HG03558 (cell line): ENCODE data around the gene HNRNPR.
"Not testable (repeated sequence)": the region's sequence is repeated elsewhere in the genome, so short reads cannot be mapped to it uniquely, and the experiment has no call there.

Experiments
- ATAC-seq: cut with Tn5 transposase; IDR thresholded peaks from one replicate; pipeline ENCODE4 v1.9.1; 2021; ENCODE audit warnings: moderate number of reproducible peaks; ENCODE audit not compliant: unreplicated experiment; ENCODE audit errors: extremely low read depth

HNRNPR gene

DNA sequence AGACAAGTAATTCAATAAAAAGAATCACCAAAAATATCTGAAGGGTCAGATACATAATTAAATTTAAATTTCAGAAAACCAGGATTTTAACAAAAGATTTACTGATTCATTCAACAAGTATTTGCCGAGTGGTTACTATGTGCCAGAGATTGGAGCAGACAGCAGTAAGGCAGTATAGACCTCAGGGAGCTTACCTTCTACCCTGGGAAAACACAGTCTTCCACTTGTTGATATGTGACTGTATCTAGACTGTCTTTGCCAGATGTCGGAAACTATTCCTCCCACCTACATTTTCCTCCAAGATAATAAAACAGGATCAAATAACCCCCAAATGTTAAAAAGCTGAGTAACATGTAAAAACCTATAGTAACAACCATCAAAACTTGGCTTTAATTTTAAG, 6.2 kb downstream of the HNRNPR start:
- ATAC-seq = no peak

DNA sequence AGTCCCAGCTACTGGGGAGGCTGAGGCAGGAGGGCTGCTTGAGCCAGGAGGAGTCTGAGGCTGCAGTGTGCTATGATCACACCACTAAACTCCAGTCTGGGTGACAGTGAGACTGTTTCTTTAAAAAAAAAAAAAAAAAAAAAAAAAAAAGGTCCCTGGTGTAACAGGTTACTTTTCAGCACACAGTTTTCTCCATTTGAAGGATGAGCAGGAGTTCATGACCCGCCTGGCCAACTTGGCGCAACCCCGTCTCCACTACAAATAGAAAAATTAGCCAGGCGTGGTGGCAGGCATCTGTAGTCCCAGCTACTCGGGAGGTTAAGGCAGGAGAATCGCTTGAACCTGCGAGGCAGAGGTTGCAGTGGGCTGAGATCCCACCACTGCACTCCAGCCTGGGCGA, 12.4 kb downstream of the HNRNPR start:
- no peak for ATAC-seq

DNA sequence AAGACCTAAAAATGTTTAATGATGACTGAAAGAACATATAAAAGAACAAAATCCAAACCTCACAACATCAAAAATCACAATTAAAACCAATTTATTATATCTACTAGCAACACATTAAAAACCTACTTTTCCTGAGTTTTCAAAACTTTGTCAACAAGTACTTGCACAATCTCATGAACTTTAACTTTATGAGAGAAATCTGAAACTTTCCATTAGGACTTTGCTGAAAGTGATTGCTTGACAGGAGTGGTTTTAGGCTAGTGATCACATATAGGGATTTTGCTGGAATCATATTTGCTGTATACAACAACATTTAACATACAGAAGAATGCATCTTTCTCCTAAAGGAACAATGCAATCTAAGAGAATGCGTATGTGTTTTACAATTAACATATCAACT, 13.2 kb downstream of the HNRNPR start:
- no peak for ATAC-seq

DNA sequence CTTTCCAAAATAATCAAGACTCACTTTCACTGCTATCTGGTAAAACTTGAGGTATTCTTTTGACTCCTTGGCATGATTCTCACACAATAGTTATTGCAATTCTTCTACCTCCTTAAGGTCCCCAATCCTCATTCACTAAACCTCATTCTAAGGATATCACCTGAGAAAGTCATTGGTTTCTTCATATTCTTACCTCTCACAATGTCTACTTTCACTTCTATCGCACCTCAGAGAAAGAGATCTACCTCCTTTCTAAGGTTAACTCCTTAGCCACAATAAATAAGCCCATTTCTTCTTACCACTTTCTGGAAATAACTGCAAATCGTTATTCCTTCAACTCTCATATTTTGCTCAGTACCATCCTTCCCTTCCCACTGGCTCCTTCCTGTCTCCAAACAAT, 18.7 kb downstream of the HNRNPR start:
- ATAC-seq = no peak

DNA sequence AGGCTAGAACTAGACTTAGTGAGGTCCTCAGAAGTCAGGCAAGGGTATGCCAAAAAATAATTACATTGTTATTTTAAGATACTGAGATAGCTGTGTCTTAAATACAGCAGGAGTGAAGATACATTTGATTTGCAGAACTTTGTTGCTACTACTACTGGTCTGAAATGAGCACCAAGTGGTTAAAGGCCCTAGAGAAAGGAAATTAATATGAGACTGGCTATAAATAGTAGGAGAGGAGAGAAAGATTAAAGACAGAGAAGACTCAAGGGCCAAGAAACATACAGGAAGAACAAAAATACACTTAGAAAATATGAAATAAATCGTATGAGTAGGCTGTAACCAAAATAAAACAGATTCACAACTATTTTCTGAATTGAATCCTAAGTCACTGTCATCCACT, 21.3 kb downstream of the HNRNPR start:
- ATAC-seq = no peak

DNA sequence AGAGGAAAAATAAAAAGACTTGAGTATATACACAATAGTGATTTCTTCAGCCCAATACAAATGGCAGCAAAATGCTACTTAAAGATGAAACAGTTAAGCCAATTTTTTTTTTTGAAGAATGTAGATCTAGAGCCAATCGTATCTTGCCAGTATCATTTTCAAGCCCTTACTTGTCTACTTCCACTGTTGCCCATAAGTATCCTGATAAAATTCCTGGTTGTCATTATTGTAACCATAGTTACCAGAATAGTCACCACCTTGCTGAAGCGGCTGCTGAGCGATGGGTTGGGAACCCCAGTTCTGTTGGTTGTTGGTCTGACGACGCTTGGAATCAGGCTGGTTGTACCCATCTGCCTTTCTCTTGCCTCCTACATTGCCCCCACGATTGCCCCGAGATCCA, 33.8 kb downstream of the HNRNPR start:
- not testable (repeated sequence) for ATAC-seq

DNA sequence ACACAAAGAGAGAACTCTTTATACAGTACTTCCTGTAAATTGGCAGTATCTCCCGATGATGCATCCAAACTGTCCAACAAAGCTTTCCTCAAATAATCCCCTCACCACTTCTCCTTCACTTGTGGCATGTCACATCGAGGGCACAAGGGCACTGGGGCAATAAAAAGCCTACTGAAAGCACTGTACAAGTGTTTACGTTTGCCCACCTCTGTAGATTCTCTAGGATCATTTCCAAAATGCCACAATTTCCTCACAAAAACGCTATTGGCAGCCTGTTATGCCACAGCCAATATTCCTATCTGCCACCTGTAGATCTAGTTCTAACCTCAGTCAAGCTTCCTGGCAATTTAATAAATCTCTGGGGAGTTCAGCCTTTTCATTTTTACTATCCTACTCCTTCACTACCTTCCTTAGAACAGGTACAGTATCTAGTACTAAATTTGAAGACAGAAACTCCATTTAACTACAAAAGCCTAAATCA, 39.9 kb downstream of the HNRNPR start:
- no peak for ATAC-seq

DNA sequence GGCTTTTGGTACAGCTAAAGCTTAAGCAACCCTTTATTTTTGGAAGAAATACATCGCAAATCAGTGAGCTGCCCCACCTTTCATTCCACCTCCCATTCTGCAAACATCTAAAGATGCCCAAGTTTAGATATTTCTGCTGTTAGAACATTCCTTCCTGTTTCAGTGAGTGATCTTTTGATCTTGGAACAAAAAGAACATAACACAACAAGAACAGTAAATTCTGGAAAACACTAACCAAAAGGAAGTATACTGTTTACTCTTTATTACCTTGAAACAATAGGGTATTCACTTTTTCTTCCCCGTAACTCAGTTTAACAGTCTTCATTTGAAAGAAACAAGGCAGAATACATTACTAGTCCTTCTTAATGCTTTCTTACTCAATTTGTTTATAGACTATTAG, 40.6 kb downstream of the HNRNPR start:
- no peak for ATAC-seq

DNA sequence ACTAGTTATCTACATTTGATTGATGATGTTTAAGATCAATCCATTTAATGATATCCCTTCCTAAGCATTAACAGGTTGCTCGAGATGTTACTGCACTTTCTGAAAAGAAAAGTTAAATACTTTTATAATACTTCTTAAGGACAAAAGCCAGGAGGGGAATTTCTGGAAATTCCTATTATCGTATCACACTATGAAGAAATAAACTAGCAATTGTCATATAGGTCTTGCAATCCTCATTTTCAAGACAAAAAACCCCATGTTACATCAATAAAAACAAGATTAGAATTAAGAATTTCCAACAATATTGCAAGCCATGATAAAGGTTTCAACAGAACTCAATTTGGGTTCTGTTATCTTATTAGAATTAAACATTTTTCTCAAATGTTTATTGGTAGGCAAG, 47.2 kb downstream of the HNRNPR start:
- no peak for ATAC-seq

DNA sequence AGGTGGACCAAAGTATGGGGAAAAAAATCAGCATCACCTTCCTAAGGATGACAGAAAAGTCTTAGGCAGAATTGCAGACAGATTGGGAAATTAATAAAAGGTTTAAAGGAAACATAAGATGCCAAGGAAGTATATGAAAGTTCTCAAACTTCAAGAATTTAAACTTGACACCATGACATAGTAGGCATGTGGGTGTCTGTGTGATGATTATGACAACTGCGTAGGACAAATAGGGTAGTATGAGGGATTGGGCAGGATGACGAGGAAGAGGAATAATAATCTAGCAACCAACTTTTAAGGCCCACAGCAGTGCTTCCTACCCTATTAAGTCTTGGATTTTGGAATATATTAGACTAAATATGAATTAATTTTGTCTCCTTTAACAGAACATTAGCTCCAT, 52.4 kb downstream of the HNRNPR start:
- ATAC-seq = no peak

DNA sequence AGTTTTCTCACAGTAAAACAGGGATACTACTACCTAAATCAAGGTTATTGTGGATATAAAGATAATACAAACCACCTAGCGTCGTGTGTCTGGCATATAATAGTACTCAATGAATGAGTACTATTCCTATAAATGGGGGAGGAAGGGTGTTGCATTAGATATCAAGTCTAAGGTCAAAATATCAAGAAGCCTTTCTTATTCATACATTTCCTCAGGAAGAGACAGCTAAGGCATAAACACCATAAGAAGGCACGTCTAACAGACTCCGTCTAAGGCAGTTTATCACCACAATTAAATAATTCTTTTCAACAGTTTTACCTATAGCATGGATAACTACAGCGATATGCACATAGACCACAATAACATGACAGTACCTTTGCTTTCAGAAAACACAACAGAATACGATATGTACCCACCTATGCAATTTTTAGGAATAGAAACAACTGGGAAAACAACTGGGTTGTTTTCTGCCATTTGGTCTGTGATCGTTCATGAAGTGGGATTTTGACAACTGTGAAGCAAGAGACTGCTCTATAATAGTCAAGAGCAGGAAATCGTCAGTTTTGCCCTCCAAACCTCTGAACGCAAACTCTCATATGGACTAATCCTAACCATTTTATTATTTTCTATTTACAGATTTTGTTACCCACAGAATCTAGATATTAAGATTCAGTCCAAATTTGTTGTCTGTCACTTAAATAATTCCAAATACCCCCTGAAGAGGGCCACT, 53.1 kb downstream of the HNRNPR start:
- ATAC-seq = no peak

DNA sequence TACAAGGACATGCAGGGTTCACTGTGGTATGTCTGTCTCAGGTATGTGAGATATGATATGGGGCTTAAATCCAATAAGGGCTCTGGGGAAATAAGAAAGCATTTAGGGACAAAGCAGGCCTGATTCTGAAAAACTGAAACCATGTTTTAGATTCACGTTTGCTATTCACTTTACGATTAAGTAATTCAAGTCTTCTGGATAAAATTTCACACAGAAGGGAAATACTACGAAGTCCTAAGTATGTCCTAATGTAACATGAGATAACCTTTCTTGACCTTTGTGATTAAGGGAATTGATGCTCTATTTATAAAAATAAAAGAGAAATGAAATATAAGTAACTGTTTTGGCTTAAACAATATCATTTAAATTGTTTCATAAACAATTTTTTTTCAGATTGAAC, 55.4 kb downstream of the HNRNPR start:
- ATAC-seq = no peak

DNA sequence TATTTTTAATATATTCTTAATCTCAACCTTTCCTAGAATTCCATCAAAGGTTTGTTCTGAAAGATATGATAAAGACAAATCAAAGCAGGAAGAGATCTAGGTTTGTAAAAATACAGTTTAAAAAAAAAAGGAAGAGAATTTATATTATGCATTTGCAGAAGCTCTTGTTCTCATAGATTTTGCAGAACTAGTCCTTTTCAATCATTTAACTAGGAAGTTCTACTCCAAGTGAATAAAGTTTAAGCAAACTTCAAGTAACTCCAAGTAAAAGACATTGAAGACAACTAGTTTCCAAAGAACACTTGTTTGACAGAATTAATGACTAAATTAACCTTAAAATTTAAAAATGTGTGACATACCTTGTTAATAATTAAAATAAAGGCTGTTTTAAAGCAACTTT, 55.9 kb downstream of the HNRNPR start:
- no peak for ATAC-seq

DNA sequence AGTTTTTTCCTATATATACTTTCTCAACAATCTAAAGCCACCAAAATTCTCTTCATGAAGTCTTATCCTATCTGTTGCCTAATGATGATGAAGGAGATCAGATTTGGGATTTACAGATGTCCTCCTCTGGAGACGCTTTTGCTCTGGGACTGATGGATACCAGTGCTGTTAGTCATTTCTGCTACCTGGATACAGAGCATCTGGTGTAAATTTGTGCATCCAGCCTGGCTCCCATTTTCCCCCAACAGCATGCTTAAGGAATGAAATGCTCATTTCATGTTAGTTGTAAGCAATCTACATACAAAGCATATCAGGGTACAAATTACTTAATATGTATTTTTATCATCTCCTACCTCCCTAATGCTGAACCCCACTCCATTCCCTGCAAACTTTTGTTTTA, 57.7 kb downstream of the HNRNPR start:
- ATAC-seq = no peak

DNA sequence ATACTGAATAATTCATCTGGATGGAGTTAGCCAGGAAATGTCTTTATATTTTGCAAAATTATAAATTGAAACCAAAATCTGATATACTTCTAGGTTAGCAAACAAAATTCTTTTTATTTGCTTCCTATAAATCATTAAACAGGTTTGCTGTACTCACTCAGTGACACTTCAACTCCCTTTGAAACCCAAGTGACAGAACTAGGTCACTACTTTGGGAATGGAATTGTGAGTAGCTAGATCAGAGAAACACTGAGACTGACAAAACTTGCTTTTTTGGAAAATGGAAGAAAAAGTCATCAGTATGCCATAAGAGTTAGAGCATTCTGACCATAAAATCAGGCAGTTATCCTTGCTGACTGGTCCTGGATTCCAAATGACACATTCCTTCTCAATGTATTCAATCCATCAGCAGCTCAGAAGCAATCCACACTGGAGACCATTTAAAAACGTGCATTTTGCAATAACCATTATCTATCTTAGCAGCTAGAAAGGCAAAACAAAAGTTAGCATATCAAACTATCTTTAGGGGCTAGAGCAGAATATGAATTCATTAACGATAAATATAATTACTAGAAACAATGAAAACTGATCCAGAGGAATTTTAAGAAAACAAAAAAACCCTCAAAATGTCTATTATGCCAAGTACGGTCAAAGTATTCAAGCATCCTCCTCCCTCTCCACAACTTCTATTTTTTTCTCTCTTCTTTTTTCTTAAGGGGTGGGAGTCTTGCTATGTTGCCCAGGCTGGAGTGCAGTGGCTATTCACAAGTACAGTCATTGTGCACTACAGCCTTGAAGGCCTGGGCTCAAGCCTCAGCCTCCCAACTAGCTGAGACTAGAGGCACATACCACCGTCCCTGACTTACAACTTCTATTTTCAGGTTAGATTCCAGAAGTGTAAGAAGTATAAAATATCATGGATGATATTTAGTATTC, 60.1 kb downstream of the HNRNPR start:
- ATAC-seq = no peak

DNA sequence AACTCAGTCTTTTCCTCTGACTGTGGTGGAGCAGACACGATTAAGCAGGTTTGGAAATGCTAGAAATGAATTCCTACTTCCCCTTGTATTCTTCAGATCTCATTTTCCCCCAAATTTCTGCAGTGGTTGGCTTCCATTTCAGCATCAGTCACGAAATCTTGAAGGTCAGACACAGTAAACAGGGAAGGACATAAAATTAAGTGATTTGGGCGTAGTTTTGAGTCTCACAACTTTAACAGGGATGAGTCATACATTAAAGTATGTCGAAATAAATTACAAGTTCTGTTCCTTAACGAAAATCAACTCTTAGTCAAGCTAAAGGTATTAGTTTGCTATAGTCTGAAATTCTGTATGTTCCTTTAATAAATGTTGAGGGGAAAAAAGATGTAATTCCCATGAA, 61.1 kb downstream of the HNRNPR start:
- no peak for ATAC-seq

DNA sequence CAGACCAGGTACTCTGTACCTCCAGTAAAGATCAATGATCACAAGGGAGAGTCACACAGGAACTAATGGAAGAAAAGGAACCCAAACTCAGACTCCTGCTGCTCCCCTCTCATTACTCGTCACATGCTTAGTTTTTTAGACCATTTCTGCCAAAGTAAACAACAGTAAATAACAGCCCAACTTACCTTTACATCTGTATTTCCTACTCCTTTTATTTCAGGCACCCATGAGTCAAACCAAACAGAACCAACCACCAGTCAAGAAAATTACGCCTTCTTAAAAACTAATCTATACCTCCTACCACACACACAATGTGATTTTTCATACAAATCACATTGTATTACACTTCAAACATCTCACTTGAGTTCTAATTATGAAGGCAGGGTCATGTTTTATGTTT, 65.4 kb downstream of the HNRNPR start:
- ATAC-seq = no peak

DNA sequence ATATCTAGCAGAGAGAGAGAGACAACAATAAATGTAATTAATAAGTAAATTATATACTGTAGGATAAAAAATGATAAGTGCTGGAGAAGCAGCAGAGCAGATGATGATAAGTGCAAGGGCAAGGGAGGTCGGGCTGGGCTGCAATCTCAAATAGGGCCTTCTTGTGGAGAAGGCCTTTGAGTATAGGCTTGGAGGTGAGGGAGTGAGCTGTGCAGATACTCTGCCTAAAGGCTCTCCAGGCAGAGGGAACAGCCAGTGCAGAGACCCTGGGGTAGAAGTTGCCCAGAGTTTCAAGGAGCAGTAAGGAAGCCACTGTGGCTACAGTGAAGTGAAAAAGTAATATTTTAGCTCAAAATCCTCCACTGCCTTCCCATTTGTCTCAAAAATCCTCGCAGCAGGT, 67.6 kb downstream of the HNRNPR start:
- ATAC-seq = no peak

DNA sequence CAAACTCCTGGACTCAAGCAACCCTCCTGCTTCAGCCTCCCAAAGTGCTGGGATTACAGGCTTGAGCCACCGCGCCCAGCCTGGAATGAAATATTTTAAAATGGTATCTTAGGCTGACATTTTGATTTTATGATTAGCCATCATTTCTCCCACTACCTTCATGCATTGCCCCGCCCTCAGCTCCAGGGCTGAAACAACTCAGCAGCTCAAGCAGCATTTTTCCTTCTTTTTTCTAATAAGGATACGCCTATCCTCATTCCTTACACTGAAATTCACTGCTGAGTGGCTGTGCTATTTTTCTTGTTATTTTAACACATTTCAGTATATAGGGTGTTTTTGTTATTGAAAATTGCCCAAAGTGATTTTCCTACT, 70.0 kb downstream of the HNRNPR start:
- no peak for ATAC-seq

DNA sequence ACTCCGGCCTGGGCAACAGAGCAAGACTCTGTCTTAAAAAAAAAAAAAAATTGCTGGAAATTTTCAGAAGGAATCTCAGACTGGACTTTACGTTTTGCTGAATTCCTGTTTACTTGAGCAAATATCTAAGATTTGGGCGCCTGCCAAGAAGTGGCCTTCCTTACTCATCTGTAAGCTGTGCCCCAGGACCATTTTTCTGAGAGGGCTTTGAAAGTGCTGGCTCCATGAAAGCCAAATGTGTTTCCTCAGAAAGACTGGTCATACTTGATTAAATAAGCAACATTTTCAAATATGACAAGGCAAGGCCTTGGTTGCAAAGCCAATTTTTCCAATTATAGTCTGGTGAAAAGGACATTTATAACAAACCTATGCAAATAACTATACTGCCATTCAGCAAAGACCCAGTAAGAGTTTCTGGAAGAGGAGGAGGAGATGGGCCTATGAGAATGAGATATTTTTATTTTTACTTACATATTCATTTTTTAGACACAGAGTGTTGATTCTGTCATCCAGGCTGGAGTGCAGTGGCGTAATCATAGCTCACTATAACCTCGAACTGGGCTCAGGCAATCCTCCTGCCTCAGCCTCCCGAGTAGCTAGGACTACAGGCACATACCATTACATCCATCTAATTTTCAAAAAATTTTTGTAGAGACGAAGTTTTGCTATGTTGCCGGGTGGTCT, 70.5 kb downstream of the HNRNPR start:
- no peak for ATAC-seq

DNA sequence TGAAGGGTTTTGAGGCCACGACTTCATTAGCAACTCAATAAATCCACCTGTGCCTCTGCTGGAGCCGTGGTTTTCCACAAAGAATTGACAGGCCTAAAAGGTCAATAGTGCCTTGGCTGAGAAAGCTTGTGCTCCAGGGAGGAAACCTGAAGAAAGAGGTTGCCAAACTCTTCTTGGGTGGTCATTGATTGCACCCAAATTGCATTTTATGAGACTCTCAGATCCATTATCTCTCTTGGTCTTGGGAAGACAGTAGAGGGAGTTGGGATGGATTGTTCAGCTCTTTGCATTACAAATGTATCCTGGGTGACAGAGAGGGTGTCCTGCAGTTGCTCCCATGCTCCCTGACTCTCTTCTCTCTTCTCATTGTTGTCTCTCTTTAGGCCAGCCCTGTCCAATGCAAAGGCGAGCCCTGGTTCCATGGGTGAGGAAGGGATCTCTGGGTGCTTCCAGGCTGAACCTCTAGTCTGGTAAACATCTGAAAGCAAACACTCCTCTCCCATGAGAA, 80.7 kb downstream of the HNRNPR start:
- no peak for ATAC-seq
